ENCODE measurements around the gene ABL1.

Gene ABL1

GRCh38 chr9:130897848-130898551 is 62.9 kb downstream of the ABL1 start:
- no peak for DNase-seq (ENCODE audit: low read depth)
- H3K4me3 ChIP-seq (ENCODE audit: low read depth, low read length): no peak overlapping the region

GRCh38 chr9:130898552-130898852 is 63.4 kb downstream of the ABL1 start:
- no peak for DNase-seq (ENCODE audit: low read depth)
- TF ChIP-seq, protein P1, sequence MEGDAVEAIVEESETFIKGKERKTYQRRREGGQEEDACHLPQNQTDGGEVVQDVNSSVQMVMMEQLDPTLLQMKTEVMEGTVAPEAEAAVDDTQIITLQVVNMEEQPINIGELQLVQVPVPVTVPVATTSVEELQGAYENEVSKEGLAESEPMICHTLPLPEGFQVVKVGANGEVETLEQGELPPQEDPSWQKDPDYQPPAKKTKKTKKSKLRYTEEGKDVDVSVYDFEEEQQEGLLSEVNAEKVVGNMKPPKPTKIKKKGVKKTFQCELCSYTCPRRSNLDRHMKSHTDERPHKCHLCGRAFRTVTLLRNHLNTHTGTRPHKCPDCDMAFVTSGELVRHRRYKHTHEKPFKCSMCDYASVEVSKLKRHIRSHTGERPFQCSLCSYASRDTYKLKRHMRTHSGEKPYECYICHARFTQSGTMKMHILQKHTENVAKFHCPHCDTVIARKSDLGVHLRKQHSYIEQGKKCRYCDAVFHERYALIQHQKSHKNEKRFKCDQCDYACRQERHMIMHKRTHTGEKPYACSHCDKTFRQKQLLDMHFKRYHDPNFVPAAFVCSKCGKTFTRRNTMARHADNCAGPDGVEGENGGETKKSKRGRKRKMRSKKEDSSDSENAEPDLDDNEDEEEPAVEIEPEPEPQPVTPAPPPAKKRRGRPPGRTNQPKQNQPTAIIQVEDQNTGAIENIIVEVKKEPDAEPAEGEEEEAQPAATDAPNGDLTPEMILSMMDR (conservative IDR thresholded peaks at IDR 0.05; ENCODE audit: low read depth, low read length): no peak
- H3K4me3 ChIP-seq (ENCODE audit: low read depth, low read length): no peak overlapping the region

More at GRCh38 chr9:130897848-130898551, 62.9 kb downstream of the ABL1 start:
- TF ChIP-seq, protein P1 (conservative IDR thresholded peaks at IDR 0.05; ENCODE audit: low read depth, low read length): no peak

GRCh38 chr9:130899051-130899748 is 64.1 kb downstream of the ABL1 start:
- TF ChIP-seq, protein P1 (conservative IDR thresholded peaks at IDR 0.05; ENCODE audit: low read depth, low read length): no peak
- no peak overlapping the region for H3K4me3 ChIP-seq (ENCODE audit: low read depth, low read length)
- DNase-seq (ENCODE audit: low read depth): no peak

GRCh38 chr9:130900701-130901497 is 65.8 kb downstream of the ABL1 start:
- H3K4me3 ChIP-seq (ENCODE audit: low read depth, low read length): no peak overlapping the region
- TF ChIP-seq, protein P1 (conservative IDR thresholded peaks at IDR 0.05; ENCODE audit: low read depth, low read length): no peak
- no peak for DNase-seq (ENCODE audit: low read depth)

- TF ChIP-seq, protein P1 (conservative IDR thresholded peaks at IDR 0.05; ENCODE audit: low read depth, low read length): no peak
- no peak for DNase-seq (ENCODE audit: low read depth)
- H3K4me3 ChIP-seq (ENCODE audit: low read depth, low read length): no peak overlapping the region
Observed at GRCh38 chr9:130901498-130902203, 66.6 kb downstream of the ABL1 start.

GRCh38 chr9:130902204-130903185 is 67.4 kb downstream of the ABL1 start:
- TF ChIP-seq, protein P1 (conservative IDR thresholded peaks at IDR 0.05; ENCODE audit: low read depth, low read length): no peak
- H3K4me3 ChIP-seq (ENCODE audit: low read depth, low read length): no peak overlapping the region
- no peak for DNase-seq (ENCODE audit: low read depth)
